ENCODE measurements around the gene TRIM33. TPM values are rescaled to one million over a fixed set of nuclear protein-coding genes. Genes with fewer than 3 reads are reported as not detected.
A peak's percentile ranks its signal among the peaks of the same experiment; 100 is the strongest.
"Not testable (repeated sequence)": the region's sequence is repeated elsewhere in the genome, so short reads cannot be mapped to it uniquely, and the experiment has no call there.

Gene TRIM33
- total RNA-seq, 2 donors from 2014 or later, result 27.5 to 32.3 TPM

- Histone ChIP-seq H3K27ac (no peak overlapping the region), H3K4me3 (no peak overlapping the region), H3K36me3 (replicated peaks in 1 of 2; ENCODE audit: insufficient read depth in 1 of 2, low read depth in 2 of 2) (no peaks in the 10 kb centered on the region), H3K9me3 (no peaks in the 10 kb centered on the region), H3K27me3 (no peaks in the 10 kb centered on the region), H3K4me1 (peaks cover 26% of the 10 kb centered on the region)
- peak in 3 of 4 donors; percentile 13 to 40 (median 23) for DNase-seq
- WGBS, 2 donors, result 59 to 61% methylated on average over 1 of the region's 1 CpG
- TF ChIP-seq POLR2A (IDR thresholded peaks at IDR 0.05) (no peak), CTCF (IDR thresholded peaks at IDR 0.05) (no peak)
- intact Hi-C loops (cut with DNase I), result no loop called here
- no peak for ATAC-seq
These were observed 56.5 kb downstream of the TRIM33 start for GRCh38 chr1:114454539-114454938.

- Histone ChIP-seq H3K9me3 (no peaks in the 10 kb centered on the region), H3K4me1 (peaks cover 26% of the 10 kb centered on the region), H3K36me3 (replicated peaks in 1 of 2; ENCODE audit: insufficient read depth in 1 of 2, low read depth in 2 of 2) (no peaks in the 10 kb centered on the region), H3K27ac (no peak overlapping the region), H3K27me3 (no peaks in the 10 kb centered on the region), H3K4me3 (no peak overlapping the region)
- no peak for ATAC-seq
- WGBS, 2 donors, result 34 to 35% methylated on average over 2 of the region's 2 CpGs
- intact Hi-C loops (cut with DNase I), result no loop called here
- TF ChIP-seq CTCF (IDR thresholded peaks at IDR 0.05), result no peak
- TF ChIP-seq POLR2A (IDR thresholded peaks at IDR 0.05), result no peak
- DNase-seq, result no peak
These were observed 57.6 kb downstream of the TRIM33 start for GRCh38 chr1:114453361-114453784.

GRCh38 chr1:114448370-114449036 lies 62.5 kb downstream of the TRIM33 start:
- intact Hi-C loops (cut with DNase I), result no loop called here
- 78 to 81% methylated on average over 3 of the region's 3 CpGs for WGBS, 2 donors
- no peaks in the 10 kb centered on the region for H3K9me3 ChIP-seq
- H3K4me3 ChIP-seq, result no peak overlapping the region
- H3K36me3 ChIP-seq (replicated peaks in 1 of 2; ENCODE audit: insufficient read depth in 1 of 2, low read depth in 2 of 2), result peaks cover 0 to 4% of the 10 kb centered on the region in 2 donors
- ATAC-seq, result no peak
- DNase-seq, result no peak
- H3K27ac ChIP-seq, result no peak overlapping the region
- H3K27me3 ChIP-seq, result no peaks in the 10 kb centered on the region
- TF ChIP-seq POLR2A (IDR thresholded peaks at IDR 0.05), result no peak
- no peak for TF ChIP-seq CTCF (IDR thresholded peaks at IDR 0.05)
- H3K4me1 ChIP-seq, result peaks cover 18% of the 10 kb centered on the region

- no peaks in the 10 kb centered on the region for H3K9me3 ChIP-seq
- DNase-seq (no peak), ATAC-seq (no peak)
- TF ChIP-seq CTCF (IDR thresholded peaks at IDR 0.05) (no peak), POLR2A (IDR thresholded peaks at IDR 0.05) (no peak)
- intact Hi-C loops (cut with DNase I), result no loop called here
- peaks cover 10% of the 10 kb centered on the region for H3K4me1 ChIP-seq
- H3K27me3 ChIP-seq, result no peaks in the 10 kb centered on the region
- 96 to 97% methylated on average over 1 of the region's 1 CpG for WGBS, 2 donors
- H3K27ac ChIP-seq, result no peak overlapping the region
- peaks cover 2 to 4% of the 10 kb centered on the region in 2 donors for H3K36me3 ChIP-seq (replicated peaks in 1 of 2; ENCODE audit: insufficient read depth in 1 of 2, low read depth in 2 of 2)
- H3K4me3 ChIP-seq, result no peak overlapping the region
These were observed 64.8 kb downstream of the TRIM33 start for GRCh38 chr1:114446198-114446597.

GRCh38 chr1:114443226-114443625 lies 67.8 kb downstream of the TRIM33 start:
- H3K9me3 ChIP-seq; intact Hi-C loops (cut with DNase I); H3K4me1 ChIP-seq; H3K4me3 ChIP-seq; H3K36me3 ChIP-seq (replicated peaks in 1 of 2; ENCODE audit: insufficient read depth in 1 of 2, low read depth in 2 of 2); ATAC-seq; DNase-seq; H3K27me3 ChIP-seq; H3K27ac ChIP-seq: not testable (repeated sequence)
- whole genome bisulfite sequencing, 2 donors, result 93 to 97% methylated on average over 4 of the region's 4 CpGs

Measured in body of pancreas (tissue), 4 donors.